Mucosa of rectum (tissue), 2 donors: Measurements from ENCODE around the gene LYL1.

Experiments
- H3K27ac ChIP-seq, 2 donors: one replicate each; pipeline ENCODE4 v1.7.0; 2013; ENCODE audit warnings: inconsistent platforms in 2 of 2, low read depth in 2 of 2, low read length in 2 of 2
- H3K27me3 ChIP-seq, 2 donors: one replicate each; pipeline ENCODE4 v1.7.0; 2013; ENCODE audit warnings: low read length in 2 of 2; ENCODE audit not compliant: control insufficient read depth in 2 of 2, insufficient read depth in 2 of 2
- H3K36me3 ChIP-seq, 2 donors: one replicate each; pipeline ENCODE4 v1.7.0; 2013; ENCODE audit warnings: low read length in 2 of 2; ENCODE audit not compliant: control insufficient read depth in 2 of 2, insufficient read depth in 2 of 2
- H3K4me1 ChIP-seq, 2 donors: one replicate each; pipeline ENCODE4 v1.7.0; 2013; ENCODE audit warnings: low read length in 2 of 2, mild to moderate bottlenecking in 1 of 2; ENCODE audit not compliant: control insufficient read depth in 2 of 2, insufficient read depth in 2 of 2
- H3K4me3 ChIP-seq, 2 donors: one replicate each; pipeline ENCODE4 v1.7.0; 2013; ENCODE audit warnings: low read length in 2 of 2
- H3K9ac ChIP-seq, 2 donors: one replicate each; pipeline ENCODE4 v1.7.0; 2013; ENCODE audit warnings: low read length in 2 of 2, low read depth in 1 of 2, mild to moderate bottlenecking in 1 of 2
- H3K9me3 ChIP-seq, 2 donors: one replicate each; pipeline ENCODE4 v1.7.0; 2013; ENCODE audit warnings: low read length in 2 of 2; ENCODE audit not compliant: control insufficient read depth in 2 of 2
- donor health status: healthy.
- donor health status: Normal muscosa, but diverticular disease.

Gene LYL1

DNA sequence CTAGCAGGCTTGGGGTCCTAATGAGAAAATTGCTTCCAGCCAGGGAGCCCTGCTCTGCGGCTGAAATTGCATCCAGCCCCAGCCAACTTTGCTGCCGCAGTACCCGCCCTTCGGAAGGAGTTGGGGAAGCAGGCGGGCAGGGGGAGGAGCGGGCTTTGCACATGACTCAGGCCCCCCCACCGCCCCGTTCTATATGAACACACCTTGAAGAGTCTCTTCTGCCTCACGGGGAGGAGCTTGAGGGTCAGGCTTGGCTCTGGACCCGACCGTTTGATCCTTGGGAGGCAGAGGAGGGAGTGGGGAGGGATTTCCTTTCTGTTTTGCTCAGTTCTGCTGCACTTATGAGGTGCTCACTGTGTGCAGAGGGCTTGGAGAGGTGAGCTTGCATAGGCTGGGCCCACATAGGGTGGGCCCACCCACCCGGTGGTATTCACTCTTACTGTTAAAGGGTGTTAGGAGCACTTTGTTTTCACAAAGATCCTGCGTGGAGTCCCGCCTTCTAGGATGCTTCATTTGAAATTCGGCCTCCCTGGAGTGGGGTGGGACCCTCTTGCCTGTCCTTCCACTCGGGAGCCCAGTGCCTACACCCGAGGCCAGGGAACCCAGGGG is 46.5 kb downstream of the LYL1 start:
- Histone ChIP-seq H3K4me3 (peak overlapping the region in 1 of 2 donors; percentile 2), H3K9me3 (no peaks in the 10 kb centered on the region), H3K27me3 (no peaks in the 10 kb centered on the region), H3K9ac (peak overlapping the region in 1 of 2 donors; percentile 53), H3K27ac (peak overlapping the region; percentile 77 to 87), H3K36me3 (no peaks in the 10 kb centered on the region), H3K4me1 (peaks cover 66 to 82% of the 10 kb centered on the region in 2 donors)

- Histone ChIP-seq H3K27ac (peak overlapping the region; percentile 77 to 87), H3K36me3 (no peaks in the 10 kb centered on the region), H3K9ac (peak overlapping the region in 1 of 2 donors; percentile 53), H3K4me3 (peak overlapping the region in 1 of 2 donors; percentile 2), H3K9me3 (no peaks in the 10 kb centered on the region), H3K4me1 (peaks cover 62 to 80% of the 10 kb centered on the region in 2 donors), H3K27me3 (no peaks in the 10 kb centered on the region)
Observed at GRCh38 chr19:13055213-13056051, 47.2 kb downstream of the LYL1 start.

DNA sequence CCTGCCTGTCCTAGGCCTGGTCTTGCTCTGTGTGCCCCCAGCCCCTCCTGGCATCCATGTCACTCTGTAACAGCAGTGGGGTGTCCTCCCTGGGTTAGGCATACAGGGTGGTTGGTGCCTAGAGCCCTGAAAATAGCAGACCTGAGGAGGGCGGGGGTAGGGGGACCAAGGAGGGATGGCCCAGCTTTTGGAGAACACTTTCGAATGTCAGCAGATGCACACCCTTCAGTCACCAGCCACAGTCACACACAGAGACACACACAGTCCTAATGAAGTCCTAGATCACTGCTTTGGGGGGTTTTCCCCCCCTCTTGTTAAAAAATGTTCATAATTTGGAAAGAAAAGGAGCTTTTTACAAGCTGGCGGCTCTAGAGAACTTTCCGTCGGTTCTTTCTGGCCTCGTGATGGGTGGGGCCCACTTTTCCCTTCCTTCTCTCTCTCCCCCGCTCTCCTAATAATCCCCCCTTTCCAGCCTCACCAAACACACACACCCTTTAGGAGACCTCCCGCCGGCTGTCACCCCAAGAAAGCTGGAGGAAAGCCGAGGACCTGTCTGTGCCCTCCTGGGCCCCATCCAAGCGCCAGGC is 47.9 kb downstream of the LYL1 start:
- no peaks in the 10 kb centered on the region for H3K27me3 ChIP-seq
- H3K9me3 ChIP-seq: no peaks in the 10 kb centered on the region
- H3K4me1 ChIP-seq: peaks cover 58 to 76% of the 10 kb centered on the region in 2 donors
- no peaks in the 10 kb centered on the region for H3K36me3 ChIP-seq
- H3K4me3 ChIP-seq: no peak overlapping the region
- H3K27ac ChIP-seq: peak overlapping the region; percentile 77 to 87
- H3K9ac ChIP-seq: peak overlapping the region in 1 of 2 donors; percentile 26

- Histone ChIP-seq H3K4me1 (peaks cover 58 to 72% of the 10 kb centered on the region in 2 donors), H3K4me3 (no peak overlapping the region), H3K36me3 (no peaks in the 10 kb centered on the region), H3K9ac (peak overlapping the region; percentile 26 to 49), H3K9me3 (no peaks in the 10 kb centered on the region), H3K27ac (peak overlapping the region; percentile 77 to 87), H3K27me3 (no peaks in the 10 kb centered on the region)
Observed at GRCh38 chr19:13053761-13054625, 48.7 kb downstream of the LYL1 start.

GRCh38 chr19:13053238-13053637 is 49.4 kb downstream of the LYL1 start:
- peaks cover 58 to 72% of the 10 kb centered on the region in 2 donors for H3K4me1 ChIP-seq
- H3K27me3 ChIP-seq: no peaks in the 10 kb centered on the region
- H3K9me3 ChIP-seq: no peaks in the 10 kb centered on the region
- no peak overlapping the region for H3K9ac ChIP-seq
- no peak overlapping the region for H3K4me3 ChIP-seq
- H3K27ac ChIP-seq: peak overlapping the region; percentile 77 to 87
- no peaks in the 10 kb centered on the region for H3K36me3 ChIP-seq

DNA sequence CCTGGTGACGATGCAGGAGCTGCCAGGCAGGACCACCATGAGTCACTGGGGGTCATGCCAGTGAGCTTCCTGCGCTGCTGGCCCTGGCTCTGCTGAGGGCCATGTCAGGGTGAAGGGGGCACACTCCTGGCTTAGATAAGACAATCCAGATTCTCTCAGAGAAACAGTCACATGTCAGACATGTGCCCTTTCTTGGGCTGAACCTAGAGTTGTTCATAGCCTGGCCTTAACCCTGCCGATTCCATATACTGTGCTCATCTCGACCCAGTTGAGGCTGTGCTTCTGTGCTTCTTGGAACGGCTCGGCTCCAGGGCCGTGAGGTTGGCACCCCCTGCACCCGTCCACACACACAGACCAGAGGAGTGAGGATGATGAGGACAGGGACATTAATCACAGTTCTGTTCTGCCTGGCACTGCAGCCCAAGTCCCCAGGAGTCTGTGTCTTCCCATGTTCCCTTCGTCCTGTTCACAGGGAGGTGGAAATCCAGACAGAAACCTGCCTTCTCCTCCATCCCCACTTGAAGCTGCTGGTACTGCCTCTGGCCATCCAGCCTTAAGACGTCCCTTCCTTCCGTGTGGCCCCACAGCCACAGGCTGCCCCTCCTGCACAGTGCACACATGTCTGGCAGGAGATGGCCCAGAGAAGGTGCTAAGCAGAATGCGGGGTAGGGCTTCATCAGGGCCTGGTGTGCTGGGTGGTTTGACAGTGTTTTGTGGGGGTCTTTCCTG is 50.0 kb downstream of the LYL1 start:
- no peak overlapping the region for H3K4me3 ChIP-seq

DNA sequence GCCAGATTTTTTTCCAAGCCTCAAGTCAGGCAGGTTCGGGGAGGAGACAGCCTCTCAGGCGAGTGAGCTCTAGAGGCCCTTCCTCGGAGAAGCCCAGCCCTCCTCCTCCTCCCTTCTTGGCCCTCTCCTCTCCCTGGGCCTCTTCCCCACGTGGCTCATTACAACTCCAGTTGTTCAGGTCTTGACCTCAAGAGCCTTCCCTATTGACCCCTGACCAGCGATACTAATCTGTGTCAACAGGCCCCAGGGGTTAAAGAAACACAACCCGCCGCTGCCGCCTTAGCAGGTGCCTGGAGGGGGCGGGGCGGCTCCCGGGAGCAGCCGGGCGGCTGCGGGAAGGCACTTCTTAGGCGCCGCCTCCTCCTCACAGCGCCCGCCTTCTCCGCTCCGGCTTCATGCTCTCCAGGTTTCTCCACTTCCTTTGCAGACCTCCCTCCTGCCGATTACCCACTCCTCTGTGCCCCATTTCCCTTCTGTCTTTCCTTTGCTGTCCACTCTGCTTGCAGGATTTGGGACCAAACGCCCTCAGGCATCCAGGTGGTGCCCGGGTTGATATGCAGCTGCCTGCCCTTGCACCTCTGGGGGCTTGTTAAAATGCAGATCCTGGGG is 51.0 kb downstream of the LYL1 start:
- Histone ChIP-seq H3K9ac (peak overlapping the region; percentile 24 to 36), H3K27ac (peak overlapping the region; percentile 30 to 44), H3K27me3 (no peaks in the 10 kb centered on the region), H3K4me1 (peaks cover 45 to 57% of the 10 kb centered on the region in 2 donors), H3K4me3 (peak overlapping the region; percentile 17 to 54), H3K9me3 (no peaks in the 10 kb centered on the region), H3K36me3 (peaks cover 0 to 2% of the 10 kb centered on the region in 2 donors)

More for the DNA sequence above, 50.0 kb downstream of the LYL1 start:
- Histone ChIP-seq H3K9ac (no peak overlapping the region), H3K27ac (peak overlapping the region; percentile 11 to 87), H3K27me3 (no peaks in the 10 kb centered on the region), H3K4me1 (peaks cover 52 to 67% of the 10 kb centered on the region in 2 donors), H3K9me3 (no peaks in the 10 kb centered on the region), H3K36me3 (no peaks in the 10 kb centered on the region)

DNA sequence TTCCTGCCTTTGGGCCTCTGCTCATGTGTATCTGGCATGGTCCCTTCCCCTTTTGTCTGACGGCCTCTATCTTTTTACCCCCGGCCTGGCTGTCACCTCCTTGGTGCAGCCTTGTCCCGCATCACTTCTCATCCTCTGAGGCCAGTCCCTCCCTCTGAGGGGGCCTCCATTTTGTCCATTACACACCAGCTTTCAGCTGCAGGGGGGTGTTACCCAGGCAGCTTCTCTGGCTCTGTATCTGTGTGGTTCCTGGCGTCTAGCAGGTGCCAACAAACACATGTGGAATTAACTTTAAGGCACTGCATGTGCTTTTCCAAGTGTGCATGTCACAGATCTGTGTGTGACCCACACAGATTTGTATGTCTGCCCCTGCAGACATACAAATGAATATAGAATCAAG is 52.4 kb downstream of the LYL1 start:
- Histone ChIP-seq H3K4me3 (no peak overlapping the region), H3K4me1 (peaks cover 37 to 43% of the 10 kb centered on the region in 2 donors), H3K27ac (no peak overlapping the region), H3K27me3 (no peaks in the 10 kb centered on the region), H3K9me3 (no peaks in the 10 kb centered on the region), H3K36me3 (peaks cover 0 to 4% of the 10 kb centered on the region in 2 donors), H3K9ac (no peak overlapping the region)
